Smooth muscle cell (in vitro differentiated cells): ENCODE results near the gene BCAS4. TPM values are rescaled to one million over a fixed set of nuclear protein-coding genes. Genes with fewer than 3 reads are reported as not detected.
"Not testable (repeated sequence)": the region's sequence is repeated elsewhere in the genome, so short reads cannot be mapped to it uniquely, and the experiment has no call there.

Source experiments
- DNase-seq: peaks from one replicate; lab custom pipeline; 2025; ENCODE audit not compliant: unreplicated experiment; lab: John Stamatoyannopoulos, UW
- H2AFZ ChIP-seq: fragments of 200-600 bp; sonication (generic); 2 replicates; pipeline ENCODE4 v1.6.0; 2016; ENCODE audit warnings: antibody characterized with exemption, low read depth, mild to moderate bottlenecking
- H3F3A ChIP-seq: fragments of 200-600 bp; sonication (generic); 2 replicates; pipeline ENCODE4 v1.6.0; 2017; ENCODE audit warnings: antibody characterized with exemption, low read depth
- H3K27ac ChIP-seq: fragments of 200-600 bp; sonication (generic); 2 replicates; pipeline ENCODE4 v1.5.1; 2016; ENCODE audit warnings: low read depth, mild to moderate bottlenecking
- H3K27me3 ChIP-seq: fragments of 200-600 bp; sonication (generic); 2 replicates; pipeline ENCODE4 v1.6.1; 2016; ENCODE audit warnings: low read depth, mild to moderate bottlenecking
- H3K36me3 ChIP-seq: fragments of 200-600 bp; sonication (generic); 2 replicates; pipeline ENCODE4 v1.5.1; 2016; ENCODE audit warnings: low read depth
- H3K4me1 ChIP-seq: fragments of 200-600 bp; sonication (generic); 2 replicates; pipeline ENCODE4 v1.5.1; 2016; ENCODE audit warnings: low read depth
- H3K4me2 ChIP-seq: fragments of 200-600 bp; sonication (generic); 2 replicates; pipeline ENCODE4 v1.6.0; 2016; ENCODE audit warnings: mild to moderate bottlenecking
- H3K4me3 ChIP-seq: fragments of 200-600 bp; sonication (generic); 2 replicates; pipeline ENCODE4 v1.5.1; 2016; ENCODE audit warnings: mild to moderate bottlenecking
- H3K79me2 ChIP-seq: fragments of 200-600 bp; sonication (generic); 2 replicates; pipeline ENCODE4 v1.6.0; 2016; ENCODE audit warnings: low read depth, mild to moderate bottlenecking
- H3K9ac ChIP-seq: fragments of 200-600 bp; sonication (generic); 2 replicates; pipeline ENCODE4 v1.6.0; 2016; ENCODE audit warnings: low read depth
- H3K9me3 ChIP-seq: fragments of 200-600 bp; sonication (generic); replicated peaks from 2 replicates; pipeline ENCODE4 v1.5.1; 2016; ENCODE audit warnings: low read depth
- H4K20me1 ChIP-seq: fragments of 200-600 bp; sonication (generic); 2 replicates; pipeline ENCODE4 v1.6.0; 2016; ENCODE audit warnings: low read depth
- WGBS: methylation state at CpG from one replicate; pipeline ENCODE4 v1.1.7; 2016; ENCODE audit warnings: low lambda C conversion rate; 5-methylcytosine and 5-hydroxymethylcytosine counted together
- polyA plus RNA-seq: library from polyadenylated mRNA; unstranded; fragments of >200 nt; fragmentation: Nextera tagmentation; extraction: Ambion mirVana; gene quantifications from 2 replicates; pipeline ENCODE4 v1.2.1, GENCODE V29; 2016
- total RNA-seq: library from RNA; depleted of rRNA; stranded (reverse); fragments of >200 nt; gene quantifications from 2 replicates; pipeline ENCODE4 v1.2.3, GENCODE V29; 2014
- TF ChIP-seq, protein P1 (sequence below): fragments of 200-600 bp; sonication (generic); IDR thresholded peaks from 2 replicates; pipeline ENCODE4 v1.5.1; 2017; ENCODE audit warnings: borderline replicate concordance, mild to moderate bottlenecking, antibody characterized with exemption; ENCODE audit not compliant: insufficient read depth, poor library complexity, severe bottlenecking

The BCAS4 gene
- total and polyA plus RNA-seq, 2 experiments from 2014 or later, result 5.3 to 14.1 TPM

GRCh38 chr20:50877232-50877743 lies 82.4 kb downstream of the BCAS4 start:
- DNase-seq, result no peak
- WGBS, result 83% methylated on average over 6 of the region's 6 CpGs
- Histone ChIP-seq H3K27ac (no peak overlapping the region), H3K36me3 (no peaks in the 10 kb centered on the region), H4K20me1 (peaks cover 3% of the 10 kb centered on the region), H3K9ac (no peak overlapping the region), H2AFZ (no peak overlapping the region), H3K4me2 (no peak overlapping the region), H3K4me3 (no peak overlapping the region), H3K9me3 (no peaks in the 10 kb centered on the region), H3K27me3 (no peaks in the 10 kb centered on the region), H3K4me1 (no peaks in the 10 kb centered on the region), H3F3A (no peaks in the 10 kb centered on the region), H3K79me2 (no peaks in the 10 kb centered on the region)
- TF ChIP-seq, protein P1, sequence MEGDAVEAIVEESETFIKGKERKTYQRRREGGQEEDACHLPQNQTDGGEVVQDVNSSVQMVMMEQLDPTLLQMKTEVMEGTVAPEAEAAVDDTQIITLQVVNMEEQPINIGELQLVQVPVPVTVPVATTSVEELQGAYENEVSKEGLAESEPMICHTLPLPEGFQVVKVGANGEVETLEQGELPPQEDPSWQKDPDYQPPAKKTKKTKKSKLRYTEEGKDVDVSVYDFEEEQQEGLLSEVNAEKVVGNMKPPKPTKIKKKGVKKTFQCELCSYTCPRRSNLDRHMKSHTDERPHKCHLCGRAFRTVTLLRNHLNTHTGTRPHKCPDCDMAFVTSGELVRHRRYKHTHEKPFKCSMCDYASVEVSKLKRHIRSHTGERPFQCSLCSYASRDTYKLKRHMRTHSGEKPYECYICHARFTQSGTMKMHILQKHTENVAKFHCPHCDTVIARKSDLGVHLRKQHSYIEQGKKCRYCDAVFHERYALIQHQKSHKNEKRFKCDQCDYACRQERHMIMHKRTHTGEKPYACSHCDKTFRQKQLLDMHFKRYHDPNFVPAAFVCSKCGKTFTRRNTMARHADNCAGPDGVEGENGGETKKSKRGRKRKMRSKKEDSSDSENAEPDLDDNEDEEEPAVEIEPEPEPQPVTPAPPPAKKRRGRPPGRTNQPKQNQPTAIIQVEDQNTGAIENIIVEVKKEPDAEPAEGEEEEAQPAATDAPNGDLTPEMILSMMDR, result no peak

DNA sequence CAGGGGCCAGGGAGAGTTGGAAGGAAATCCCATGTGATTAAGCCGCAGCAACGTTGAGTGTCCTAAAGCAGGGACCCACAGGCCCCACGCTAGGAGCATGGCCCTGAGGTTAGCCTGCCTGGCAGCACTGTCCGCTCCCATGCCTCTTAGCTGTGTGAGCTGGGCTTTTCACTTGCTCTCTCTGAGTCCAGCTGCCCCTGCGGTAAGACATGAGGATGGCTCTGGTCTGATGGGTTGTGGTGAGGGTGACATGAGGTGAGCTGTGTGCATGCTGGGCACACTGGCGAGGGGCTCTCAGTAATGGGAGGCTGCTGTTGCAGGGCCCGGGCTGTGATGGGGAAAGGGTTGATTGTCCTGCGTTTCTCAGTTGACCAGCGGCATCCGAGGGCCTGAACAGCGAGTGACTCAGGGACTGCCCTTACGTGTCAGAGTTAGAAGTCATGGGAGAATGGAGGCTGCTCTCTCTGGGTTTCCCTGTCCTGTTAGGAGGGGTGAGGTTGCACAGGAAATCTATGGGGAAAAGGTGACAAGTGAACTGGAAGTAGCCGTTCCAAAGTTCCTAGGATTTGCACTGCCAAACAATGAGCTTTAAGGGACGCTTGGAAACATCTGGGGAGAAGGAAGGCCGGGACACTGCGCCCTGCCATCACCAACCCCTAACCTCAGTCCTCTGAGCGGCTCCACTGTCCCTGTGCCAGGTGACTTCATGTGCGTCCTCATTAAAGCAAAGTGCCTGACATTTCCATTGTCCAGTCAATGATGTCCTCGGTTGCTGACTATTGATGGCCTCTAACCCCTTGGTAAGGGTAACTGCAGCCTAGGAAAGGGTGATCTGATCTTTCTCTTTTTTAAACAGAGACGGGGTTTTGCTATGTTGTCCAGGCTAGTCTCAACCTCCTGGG lies 85.0 kb downstream of the BCAS4 start:
- Histone ChIP-seq H3K9me3 (no peaks in the 10 kb centered on the region), H3K4me2 (no peak overlapping the region), H2AFZ (no peak overlapping the region), H4K20me1 (peaks cover 3% of the 10 kb centered on the region), H3K4me1 (no peaks in the 10 kb centered on the region), H3K9ac (no peak overlapping the region), H3K79me2 (no peaks in the 10 kb centered on the region), H3K27me3 (no peaks in the 10 kb centered on the region), H3K36me3 (no peaks in the 10 kb centered on the region), H3K27ac (no peak overlapping the region), H3K4me3 (no peak overlapping the region), H3F3A (no peaks in the 10 kb centered on the region)
- DNase-seq, result no peak
- TF ChIP-seq, protein P1, result no peak
- WGBS, result 94% methylated on average over 20 of the region's 20 CpGs

- not testable (repeated sequence) for H3K27ac ChIP-seq, H3F3A ChIP-seq, H3K4me1 ChIP-seq, H3K79me2 ChIP-seq, H3K9me3 ChIP-seq, H3K27me3 ChIP-seq, H3K36me3 ChIP-seq, H3K4me3 ChIP-seq, H3K9ac ChIP-seq, H4K20me1 ChIP-seq, DNase-seq, H3K4me2 ChIP-seq, H2AFZ ChIP-seq
- WGBS, result 88% methylated on average over 5 of the region's 5 CpGs
These were observed 87.0 kb downstream of the BCAS4 start for GRCh38 chr20:50881759-50882424.

GRCh38 chr20:50883856-50884255 lies 89.0 kb downstream of the BCAS4 start:
- no peaks in the 10 kb centered on the region for H3K27me3 ChIP-seq
- no peak for DNase-seq
- no peak overlapping the region for H3K4me3 ChIP-seq
- H3K9me3 ChIP-seq, result no peaks in the 10 kb centered on the region
- H3K4me2 ChIP-seq, result no peak overlapping the region
- no peak overlapping the region for H2AFZ ChIP-seq
- H3K4me1 ChIP-seq, result no peaks in the 10 kb centered on the region
- no peak overlapping the region for H3K27ac ChIP-seq
- WGBS, result 86% methylated on average over 11 of the region's 11 CpGs
- H3K36me3 ChIP-seq, result no peaks in the 10 kb centered on the region
- H4K20me1 ChIP-seq, result peaks cover 24% of the 10 kb centered on the region
- H3K9ac ChIP-seq, result no peak overlapping the region
- H3K79me2 ChIP-seq, result no peaks in the 10 kb centered on the region
- peaks cover 2% of the 10 kb centered on the region for H3F3A ChIP-seq
- TF ChIP-seq, protein P1, result no peak
